Renal cortex interstitium (tissue), 15 donors: ENCODE data around the gene LRRC26. TPM values are rescaled to one million over a fixed set of nuclear protein-coding genes. Genes with fewer than 3 reads are reported as not detected.
A peak's percentile ranks its signal among the peaks of the same experiment; 100 is the strongest.

Source experiments
- DNase-seq, 11 donors: peaks; one replicate each; pipeline ENCODE4 v3.0.0-alpha.2; 2013; ENCODE audit warnings: low read depth in 9 of 11, low spot score in 4 of 11; ENCODE audit errors: extremely low read depth in 1 of 11
- long read RNA-seq, 16 experiments: transcript quantifications; one replicate each; lab custom pipeline, GENCODE V29; 2026
- polyA plus RNA-seq, 3 donors: library from polyadenylated mRNA; unstranded; fragments of 120-200 nt; gene quantifications; one replicate each; pipeline ENCODE4 v1.2.1, GENCODE V29; 2013; ENCODE audit not compliant: insufficient read length in 3 of 3

Gene LRRC26, protein sequence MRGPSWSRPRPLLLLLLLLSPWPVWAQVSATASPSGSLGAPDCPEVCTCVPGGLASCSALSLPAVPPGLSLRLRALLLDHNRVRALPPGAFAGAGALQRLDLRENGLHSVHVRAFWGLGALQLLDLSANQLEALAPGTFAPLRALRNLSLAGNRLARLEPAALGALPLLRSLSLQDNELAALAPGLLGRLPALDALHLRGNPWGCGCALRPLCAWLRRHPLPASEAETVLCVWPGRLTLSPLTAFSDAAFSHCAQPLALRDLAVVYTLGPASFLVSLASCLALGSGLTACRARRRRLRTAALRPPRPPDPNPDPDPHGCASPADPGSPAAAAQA
- under 1 TPM in 1 of 3 donors, not detected in 2; 0.14 TPM for polyA plus RNA-seq
- long read RNA-seq, donor 1: 0 reads
- long read RNA-seq, donor 2, partial matches to known transcripts: 0 of 1 reads
- long read RNA-seq, donor 2, other reads (novel, unspliced or antisense): 0 of 1 reads
- long read RNA-seq, donor 3, partial matches to known transcripts: 0 of 1 reads
- long read RNA-seq, donor 3, other reads (novel, unspliced or antisense): 0 of 1 reads
- long read RNA-seq, donor 4: 0 reads
- long read RNA-seq, donor 5: 0 reads
- long read RNA-seq, donor 6: 0 reads
- long read RNA-seq, donor 7, partial matches to known transcripts: 0 of 1 reads
- long read RNA-seq, donor 7, other reads (novel, unspliced or antisense): 0 of 1 reads
- long read RNA-seq, donor 8, partial matches to known transcripts: 0 of 1 reads
- long read RNA-seq, donor 8, other reads (novel, unspliced or antisense): 0 of 1 reads
- long read RNA-seq, donor 9: 0 reads
- long read RNA-seq, donor 10, partial matches to known transcripts: 0 of 1 reads
- long read RNA-seq, donor 10, other reads (novel, unspliced or antisense): 0 of 1 reads
- long read RNA-seq, donor 11: 0 reads
- long read RNA-seq, donor 12, partial matches to known transcripts: 0 of 1 reads
- long read RNA-seq, donor 12, other reads (novel, unspliced or antisense): 0 of 1 reads
- long read RNA-seq, donor 13: 0 reads
- long read RNA-seq, donor 14, partial matches to known transcripts: 0 of 1 reads
- long read RNA-seq, donor 14, other reads (novel, unspliced or antisense): 0 of 1 reads
- long read RNA-seq, donor 15: 0 reads
- long read RNA-seq, donor 16, partial matches to known transcripts: 0 of 3 reads
- long read RNA-seq, donor 16, other reads (novel, unspliced or antisense): 0 of 3 reads

- DNase-seq: no peak
Observed at GRCh38 chr9:137169896-137170358, at the start of gene LRRC26. Gene LRRC26 (minus strand): TSS chr9:137170051. CDS start chr9:137169943, 108 bp downstream.

GRCh38 chr9:137218754-137219271, 49.0 kb upstream of the LRRC26 start:
- no peak for DNase-seq

GRCh38 chr9:137218212-137218753, 48.4 kb upstream of the LRRC26 start:
- no peak for DNase-seq

DNA sequence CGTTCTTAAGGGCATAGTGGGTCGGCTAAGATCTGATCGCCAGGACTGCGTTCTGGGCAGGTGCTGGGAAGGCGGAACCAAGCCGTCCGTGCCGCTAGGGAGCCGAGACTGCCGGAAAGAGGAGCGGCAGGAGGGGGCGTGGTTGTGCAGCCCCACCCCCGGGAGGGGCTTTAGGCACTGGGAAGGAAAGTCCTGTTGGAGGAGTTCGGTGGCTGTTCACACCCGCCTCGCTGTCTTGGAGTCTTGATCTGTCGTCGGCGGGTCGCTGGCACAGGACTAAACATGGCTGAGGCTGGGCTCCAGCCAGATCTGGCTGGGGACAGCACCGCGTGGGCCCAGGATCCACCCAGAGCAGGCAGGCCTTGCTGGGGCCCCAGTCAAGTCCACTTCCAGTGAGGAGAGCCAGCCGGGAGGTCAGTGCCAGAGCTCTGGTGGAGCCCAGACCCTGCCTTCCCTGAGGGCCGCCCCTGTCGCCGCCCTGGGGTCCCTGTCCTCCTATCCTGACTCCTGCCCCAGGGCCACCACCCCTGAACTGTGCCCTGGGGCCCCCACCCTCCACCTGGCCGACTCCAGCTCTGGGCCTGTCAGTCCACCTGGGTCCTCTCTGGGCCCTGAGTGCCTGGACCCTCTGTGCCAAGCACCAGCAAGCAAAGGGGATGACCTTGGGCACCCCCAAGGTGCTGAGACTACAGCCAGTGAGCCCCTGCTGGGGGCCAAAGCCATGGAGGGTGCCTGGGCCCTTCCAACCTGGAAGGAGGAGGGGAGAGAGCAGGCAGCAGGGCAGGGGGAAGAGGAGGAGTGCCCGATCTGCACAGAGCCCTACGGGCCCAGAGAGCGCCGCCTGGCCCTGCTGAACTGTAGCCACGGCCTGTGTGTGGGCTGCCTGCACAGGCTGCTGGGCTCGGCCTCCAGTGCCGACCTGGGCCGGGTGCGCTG, 47.7 kb upstream of the LRRC26 start:
- no peak for DNase-seq

GRCh38 chr9:137216188-137216965, 46.5 kb upstream of the LRRC26 start:
- no peak for DNase-seq

- no peak for DNase-seq
Observed at GRCh38 chr9:137215196-137215986, 45.5 kb upstream of the LRRC26 start.

DNA sequence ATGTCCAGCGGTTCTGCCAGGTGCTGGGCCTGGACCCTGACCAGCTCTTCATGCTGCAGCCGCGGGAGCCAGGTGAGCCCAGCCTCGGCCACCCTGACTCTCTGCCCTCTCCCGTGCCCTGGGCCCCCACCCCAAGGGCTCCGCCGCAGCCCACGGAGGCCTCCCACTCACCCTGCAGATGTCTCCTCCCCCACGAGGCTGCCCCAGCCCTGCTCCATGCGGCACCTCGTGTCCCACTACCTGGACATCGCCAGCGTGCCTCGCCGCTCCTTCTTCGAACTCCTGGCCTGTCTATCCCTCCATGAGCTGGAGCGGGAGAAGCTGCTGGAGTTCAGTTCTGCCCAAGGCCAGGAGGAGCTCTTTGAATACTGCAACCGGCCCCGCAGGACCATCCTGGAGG, 44.8 kb upstream of the LRRC26 start:
- no peak for DNase-seq

- no peak for DNase-seq
Observed at GRCh38 chr9:137213160-137214060, 43.6 kb upstream of the LRRC26 start.

DNA sequence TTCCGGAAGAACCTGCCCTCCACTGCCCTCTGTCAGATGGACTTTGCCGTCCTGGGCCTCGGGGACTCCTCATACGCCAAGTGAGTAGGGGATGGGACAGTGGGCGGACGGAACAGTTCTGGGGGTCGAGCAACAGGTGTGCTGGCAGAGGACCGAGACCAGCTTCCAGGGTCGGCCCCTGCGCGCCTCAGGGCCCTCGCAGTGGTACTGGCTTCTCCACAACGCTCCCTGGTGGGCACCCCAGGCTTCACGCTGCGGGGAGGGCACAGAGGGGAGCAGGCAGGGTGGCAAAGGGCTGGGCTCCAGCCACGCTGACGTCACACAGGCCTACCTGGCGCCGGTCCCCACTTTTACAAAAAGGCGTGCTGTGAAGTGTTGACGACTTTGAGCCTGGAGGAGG, 42.7 kb upstream of the LRRC26 start:
- no peak for DNase-seq

DNA sequence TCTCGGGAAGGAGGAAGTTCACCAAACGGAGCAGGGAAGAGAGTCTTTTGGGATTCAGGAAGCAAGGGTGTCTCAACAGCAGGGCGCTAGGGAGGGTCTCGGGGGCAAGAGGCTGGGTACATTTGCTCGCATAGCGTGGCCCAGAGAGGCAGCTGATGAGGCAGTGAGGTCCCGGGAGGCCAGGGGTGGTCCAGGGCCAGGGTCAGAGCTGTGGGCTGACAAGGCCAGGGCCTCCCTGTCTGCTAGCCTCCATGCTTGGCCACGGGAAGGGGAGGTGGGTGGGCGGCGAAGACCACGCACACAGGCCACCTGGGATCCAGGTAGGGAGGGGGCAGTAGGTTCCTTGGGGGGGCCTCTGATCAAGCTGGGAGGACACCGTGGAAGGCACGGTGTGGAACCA, 41.7 kb upstream of the LRRC26 start:
- DNase-seq: no peak

DNA sequence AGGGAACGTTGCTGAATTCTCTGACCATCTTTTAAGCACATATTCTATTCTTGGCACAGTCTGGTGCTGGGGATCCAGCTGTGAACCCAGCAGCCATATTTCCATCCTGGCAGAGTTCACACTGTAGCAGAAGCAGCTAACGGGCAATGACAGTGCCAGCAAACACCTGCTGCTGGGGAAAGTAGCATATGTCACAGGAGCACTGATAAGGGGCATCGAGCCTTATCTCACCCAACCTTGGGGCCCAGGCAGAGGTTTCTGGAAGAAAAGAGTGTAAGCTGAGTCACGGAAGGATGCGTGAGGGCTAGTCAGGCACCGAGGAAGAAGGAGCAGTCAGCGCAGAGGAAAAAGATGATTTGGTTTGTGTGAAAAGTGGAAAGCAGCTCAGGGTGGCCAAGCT, 36.8 kb upstream of the LRRC26 start:
- no peak for DNase-seq

- DNase-seq: peak in 10 of 11 donors; percentile 62 to 91 (median 84)
Observed at GRCh38 chr9:137205126-137206069, 35.5 kb upstream of the LRRC26 start, which contains the start of the genes NDOR1 and TMEM203. Gene NDOR1 (plus strand): TSS chr9:137205700. CDS start chr9:137205778, 78 bp downstream. Gene TMEM203 (minus strand): TSS chr9:137205648. CDS start chr9:137205414, 234 bp downstream.

GRCh38 chr9:137204731-137205125, 34.9 kb upstream of the LRRC26 start:
- DNase-seq: no peak

GRCh38 chr9:137202966-137203365, 33.1 kb upstream of the LRRC26 start:
- no peak for DNase-seq
